ENCODE measurements around the gene PBLD.

Gene PBLD

GRCh38 chr10:68269562-68270290 lies 63.0 kb downstream of the PBLD start:
- Histone ChIP-seq H3K4me1 (ENCODE audit: control insufficient read depth, low read length) (no peaks in the 10 kb centered on the region), H3K9me3 (ENCODE audit: control insufficient read depth, insufficient read depth, low read length) (no peaks in the 10 kb centered on the region), H3K4me3 (ENCODE audit: low read length) (no peak overlapping the region), H3K4me2 (ENCODE audit: low read length) (no peak overlapping the region), H3K9me2 (replicated peaks; ENCODE audit: control insufficient read depth, low read length) (no peaks in the 10 kb centered on the region), H3K27ac (ENCODE audit: low read depth, low read length) (no peak overlapping the region), H4K20me1 (ENCODE audit: control insufficient read depth, insufficient read depth, low read depth, low read length) (no peaks in the 10 kb centered on the region), H3F3A (ENCODE audit: control insufficient read depth, insufficient read depth) (no peaks in the 10 kb centered on the region), H3K27me3 (ENCODE audit: control insufficient read depth, low read length) (no peaks in the 10 kb centered on the region), H3K36me3 (ENCODE audit: control insufficient read depth, low read length) (no peaks in the 10 kb centered on the region), H3K79me2 (ENCODE audit: control insufficient read depth, low read length) (no peaks in the 10 kb centered on the region)
- TF ChIP-seq EZH2phosphoT487 (IDR thresholded peaks at IDR 0.05; ENCODE audit: borderline replicate concordance, low read length) (no peak), CTCF (IDR thresholded peaks at IDR 0.05; ENCODE audit: low read depth, low read length, poor library complexity, severe bottlenecking) (no peak)

- TF ChIP-seq EZH2phosphoT487 (IDR thresholded peaks at IDR 0.05; ENCODE audit: borderline replicate concordance, low read length) (no peak), CTCF (IDR thresholded peaks at IDR 0.05; ENCODE audit: low read depth, low read length, poor library complexity, severe bottlenecking) (no peak)
- Histone ChIP-seq H3K4me2 (ENCODE audit: low read length) (no peak overlapping the region), H3K27me3 (ENCODE audit: control insufficient read depth, low read length) (no peaks in the 10 kb centered on the region), H3K4me1 (ENCODE audit: control insufficient read depth, low read length) (no peaks in the 10 kb centered on the region), H3K9me3 (ENCODE audit: control insufficient read depth, insufficient read depth, low read length) (no peaks in the 10 kb centered on the region; the same call in 1 of the 2 replicates), H3F3A (ENCODE audit: control insufficient read depth, insufficient read depth) (no peaks in the 10 kb centered on the region), H3K9me2 (replicated peaks; ENCODE audit: control insufficient read depth, low read length) (no peaks in the 10 kb centered on the region), H3K36me3 (ENCODE audit: control insufficient read depth, low read length) (no peaks in the 10 kb centered on the region), H3K27ac (ENCODE audit: low read depth, low read length) (no peak overlapping the region), H4K20me1 (ENCODE audit: control insufficient read depth, insufficient read depth, low read depth, low read length) (no peaks in the 10 kb centered on the region), H3K4me3 (ENCODE audit: low read length) (no peak overlapping the region), H3K79me2 (ENCODE audit: control insufficient read depth, low read length) (no peaks in the 10 kb centered on the region)
Measured at GRCh38 chr10:68261132-68261856, 71.4 kb downstream of the PBLD start.

GRCh38 chr10:68253346-68253745 lies 79.4 kb downstream of the PBLD start:
- no peaks in the 10 kb centered on the region for H3K27me3 ChIP-seq (ENCODE audit: control insufficient read depth, low read length)
- H3K4me3 ChIP-seq (ENCODE audit: low read length): no peak overlapping the region
- no peak overlapping the region for H3K4me2 ChIP-seq (ENCODE audit: low read length)
- H3K27ac ChIP-seq (ENCODE audit: low read depth, low read length): no peak overlapping the region
- no peaks in the 10 kb centered on the region for H3F3A ChIP-seq (ENCODE audit: control insufficient read depth, insufficient read depth)
- H3K79me2 ChIP-seq (ENCODE audit: control insufficient read depth, low read length): no peaks in the 10 kb centered on the region
- TF ChIP-seq CTCF (IDR thresholded peaks at IDR 0.05; ENCODE audit: low read depth, low read length, poor library complexity, severe bottlenecking) (no peak), EZH2phosphoT487 (IDR thresholded peaks at IDR 0.05; ENCODE audit: borderline replicate concordance, low read length) (no peak)
- no peaks in the 10 kb centered on the region for H3K9me2 ChIP-seq (replicated peaks; ENCODE audit: control insufficient read depth, low read length)
- no peaks in the 10 kb centered on the region for H3K9me3 ChIP-seq (ENCODE audit: control insufficient read depth, insufficient read depth, low read length)
- no peaks in the 10 kb centered on the region for H3K36me3 ChIP-seq (ENCODE audit: control insufficient read depth, low read length)
- H4K20me1 ChIP-seq (ENCODE audit: control insufficient read depth, insufficient read depth, low read depth, low read length): no peaks in the 10 kb centered on the region
- H3K4me1 ChIP-seq (ENCODE audit: control insufficient read depth, low read length): no peaks in the 10 kb centered on the region
